GM13977 (cell line): Measurements from ENCODE around the gene EID2.

Experiments used
- DNase-seq: peaks from one replicate; pipeline ENCODE4 v3.0.0; 2012; ENCODE audit warnings: low spot score
- in situ Hi-C: fragments of 300-500 bp; cut with MboI; formaldehyde crosslinking; loops from one replicate; pipeline ENCODE4 v1.12.0; 2022; ENCODE audit warnings: low sequenced_read_pairs, low pct_unique_long_range_greater_than_20kb, mixed read lengths, inconsistent platforms; ENCODE audit not compliant: unreplicated experiment
- TF ChIP-seq, protein P1 (sequence below): IDR thresholded peaks from 2 replicates; pipeline ENCODE4 v1.5.1; 2012; ENCODE audit warnings: mild to moderate bottlenecking, control low read depth; ENCODE audit not compliant: insufficient read depth; ENCODE audit errors: extremely low read depth, missing control alignments

Gene EID2

DNA sequence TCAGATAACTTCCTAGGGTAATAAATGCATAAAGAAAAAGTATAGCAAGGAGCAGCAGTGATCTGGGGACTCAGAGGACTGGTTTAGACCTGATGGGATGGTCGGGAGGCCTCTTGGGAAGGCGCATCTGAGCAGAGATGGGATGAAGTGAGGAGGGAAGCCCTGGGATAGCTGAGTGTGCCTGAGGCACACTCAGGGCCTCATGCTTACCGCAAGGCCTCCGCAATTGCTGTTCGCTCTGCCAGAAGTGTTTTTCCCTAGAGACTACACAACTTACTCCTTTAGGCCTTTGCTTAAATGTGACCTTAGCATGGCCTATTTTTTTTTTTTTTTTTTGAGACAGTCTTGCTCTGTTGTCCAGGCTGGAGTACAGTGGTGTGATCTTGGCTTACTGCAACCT lies 45.3 kb downstream of the EID2 start:
- in situ Hi-C loops, result no loop called here
- TF ChIP-seq, protein P1, sequence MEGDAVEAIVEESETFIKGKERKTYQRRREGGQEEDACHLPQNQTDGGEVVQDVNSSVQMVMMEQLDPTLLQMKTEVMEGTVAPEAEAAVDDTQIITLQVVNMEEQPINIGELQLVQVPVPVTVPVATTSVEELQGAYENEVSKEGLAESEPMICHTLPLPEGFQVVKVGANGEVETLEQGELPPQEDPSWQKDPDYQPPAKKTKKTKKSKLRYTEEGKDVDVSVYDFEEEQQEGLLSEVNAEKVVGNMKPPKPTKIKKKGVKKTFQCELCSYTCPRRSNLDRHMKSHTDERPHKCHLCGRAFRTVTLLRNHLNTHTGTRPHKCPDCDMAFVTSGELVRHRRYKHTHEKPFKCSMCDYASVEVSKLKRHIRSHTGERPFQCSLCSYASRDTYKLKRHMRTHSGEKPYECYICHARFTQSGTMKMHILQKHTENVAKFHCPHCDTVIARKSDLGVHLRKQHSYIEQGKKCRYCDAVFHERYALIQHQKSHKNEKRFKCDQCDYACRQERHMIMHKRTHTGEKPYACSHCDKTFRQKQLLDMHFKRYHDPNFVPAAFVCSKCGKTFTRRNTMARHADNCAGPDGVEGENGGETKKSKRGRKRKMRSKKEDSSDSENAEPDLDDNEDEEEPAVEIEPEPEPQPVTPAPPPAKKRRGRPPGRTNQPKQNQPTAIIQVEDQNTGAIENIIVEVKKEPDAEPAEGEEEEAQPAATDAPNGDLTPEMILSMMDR, result no peak
- no peak for DNase-seq

GRCh38 chr19:39492788-39493187 lies 47.2 kb downstream of the EID2 start:
- TF ChIP-seq, protein P1, result no peak
- in situ Hi-C loops, result no loop called here
- no peak for DNase-seq

DNA sequence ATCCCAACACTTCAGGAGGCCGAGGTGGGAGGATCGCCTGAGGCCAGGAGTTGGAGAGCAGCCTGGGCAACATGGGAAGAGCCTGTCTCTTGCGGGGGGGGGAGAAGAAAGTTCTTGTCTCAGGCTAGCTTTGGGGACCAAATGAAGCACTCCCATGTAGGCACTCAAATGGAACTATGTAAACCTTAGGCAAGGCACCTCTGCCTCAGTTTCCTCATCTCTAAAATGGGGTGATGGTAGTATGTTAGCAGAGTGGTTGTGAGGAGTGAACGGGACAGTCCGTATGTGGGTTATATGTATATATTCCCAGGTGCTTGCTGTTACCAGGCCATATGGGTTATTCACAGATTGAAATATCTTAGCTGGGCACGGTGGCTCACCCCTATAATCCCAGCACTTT lies 47.7 kb downstream of the EID2 start:
- in situ Hi-C loops, result no loop called here
- DNase-seq, result no peak
- TF ChIP-seq, protein P1, result no peak

- TF ChIP-seq, protein P1, result no peak
- DNase-seq, result no peak
- in situ Hi-C loops, result no loop called here
Observed at GRCh38 chr19:39489756-39490155, 50.2 kb downstream of the EID2 start.
